Measurements from ENCODE around the gene UBN1. TPM values are rescaled to one million over a fixed set of nuclear protein-coding genes. Genes with fewer than 3 reads are reported as not detected.

Gene UBN1
- total and polyA plus RNA-seq, 3 donors from 2014 or later, result 88.1 to 115 (median 98.2) TPM

DNA sequence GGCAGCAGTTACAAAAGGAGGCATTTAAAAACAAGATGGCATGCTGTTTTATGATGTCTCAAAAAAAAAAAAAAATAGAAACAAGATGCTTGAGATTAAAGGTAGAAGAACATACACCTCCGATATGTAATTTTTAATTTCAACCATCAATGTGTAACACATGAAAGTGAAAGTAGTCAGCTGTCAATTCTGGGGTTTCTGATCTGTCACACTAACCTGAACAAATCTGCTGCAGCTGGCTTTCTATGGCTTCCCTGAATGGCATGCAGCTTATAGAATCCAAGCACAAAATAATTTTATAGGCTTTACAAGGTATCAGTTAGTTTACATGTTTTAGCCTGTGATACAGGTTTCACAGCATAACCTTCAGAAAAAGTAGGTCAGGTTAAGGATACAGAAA lies 13.7 kb upstream of the UBN1 start:
- Histone ChIP-seq H3K9me3 (no peaks in the 10 kb centered on the region), H3K27ac (no peak overlapping the region), H3K27me3 (no peaks in the 10 kb centered on the region), H3K4me1 (no peaks in the 10 kb centered on the region), H3K36me3 (ENCODE audit: low read depth, missing control alignments) (no peaks in the 10 kb centered on the region), H3K4me3 (no peak overlapping the region)
- DNase-seq, result no peak
- intact Hi-C loops (cut with DNase I; ENCODE audit: low total_unique reads), result no loop called here
- TF ChIP-seq POLR2A (IDR thresholded peaks at IDR 0.05), result no peak
- TF ChIP-seq, protein P1, sequence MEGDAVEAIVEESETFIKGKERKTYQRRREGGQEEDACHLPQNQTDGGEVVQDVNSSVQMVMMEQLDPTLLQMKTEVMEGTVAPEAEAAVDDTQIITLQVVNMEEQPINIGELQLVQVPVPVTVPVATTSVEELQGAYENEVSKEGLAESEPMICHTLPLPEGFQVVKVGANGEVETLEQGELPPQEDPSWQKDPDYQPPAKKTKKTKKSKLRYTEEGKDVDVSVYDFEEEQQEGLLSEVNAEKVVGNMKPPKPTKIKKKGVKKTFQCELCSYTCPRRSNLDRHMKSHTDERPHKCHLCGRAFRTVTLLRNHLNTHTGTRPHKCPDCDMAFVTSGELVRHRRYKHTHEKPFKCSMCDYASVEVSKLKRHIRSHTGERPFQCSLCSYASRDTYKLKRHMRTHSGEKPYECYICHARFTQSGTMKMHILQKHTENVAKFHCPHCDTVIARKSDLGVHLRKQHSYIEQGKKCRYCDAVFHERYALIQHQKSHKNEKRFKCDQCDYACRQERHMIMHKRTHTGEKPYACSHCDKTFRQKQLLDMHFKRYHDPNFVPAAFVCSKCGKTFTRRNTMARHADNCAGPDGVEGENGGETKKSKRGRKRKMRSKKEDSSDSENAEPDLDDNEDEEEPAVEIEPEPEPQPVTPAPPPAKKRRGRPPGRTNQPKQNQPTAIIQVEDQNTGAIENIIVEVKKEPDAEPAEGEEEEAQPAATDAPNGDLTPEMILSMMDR (IDR thresholded peaks at IDR 0.05), result no peak
- 93 to 97% methylated on average over 1 of the region's 1 CpG for WGBS, 2 donors

GRCh38 chr16:4836727-4837126 lies 10.6 kb upstream of the UBN1 start:
- Histone ChIP-seq H3K9me3 (no peaks in the 10 kb centered on the region), H3K27ac (no peak overlapping the region), H3K36me3 (ENCODE audit: low read depth, missing control alignments) (no peaks in the 10 kb centered on the region), H3K4me1 (no peaks in the 10 kb centered on the region), H3K27me3 (no peaks in the 10 kb centered on the region), H3K4me3 (no peak overlapping the region)
- no peak for DNase-seq
- 95 to 96% methylated on average over 2 of the region's 2 CpGs for WGBS, 2 donors
- intact Hi-C loops (cut with DNase I; ENCODE audit: low total_unique reads), result no loop called here
- TF ChIP-seq POLR2A (IDR thresholded peaks at IDR 0.05), result no peak
- TF ChIP-seq, protein P1 (IDR thresholded peaks at IDR 0.05), result no peak

DNA sequence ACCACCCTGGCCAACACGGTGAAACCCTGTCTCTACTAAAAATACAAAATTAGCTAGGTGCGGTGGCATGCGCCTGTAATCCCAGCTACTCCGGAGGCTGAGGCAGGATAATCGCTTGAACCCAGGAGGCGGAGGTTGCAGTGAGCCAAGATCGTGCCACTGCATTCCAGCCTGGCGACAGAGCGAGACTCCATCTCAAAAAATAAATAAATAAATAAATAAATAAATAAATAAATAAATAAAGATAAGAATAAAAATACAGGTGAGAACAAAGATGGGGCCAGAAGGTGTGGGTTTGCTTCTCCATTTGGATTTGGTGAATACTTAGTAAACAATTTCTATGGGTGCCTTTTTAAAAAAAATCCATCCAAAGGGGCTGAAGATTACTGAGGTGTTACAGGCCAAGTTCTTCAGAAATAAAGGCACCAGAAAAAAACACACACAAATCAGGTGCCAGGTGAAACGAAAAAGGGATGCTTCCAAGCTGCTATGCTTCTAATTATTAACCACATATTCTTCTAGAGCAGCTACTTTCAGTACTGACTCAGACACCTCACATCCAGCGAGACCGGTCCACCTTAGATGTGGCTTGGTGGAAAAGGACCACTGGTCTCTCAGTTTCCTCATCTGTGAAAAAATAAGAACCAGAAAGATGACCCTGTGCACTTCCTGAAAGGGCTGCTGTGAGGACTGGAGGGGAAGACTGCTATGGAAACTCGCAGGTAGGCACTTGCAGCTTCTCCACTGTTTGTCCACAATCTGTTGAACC lies 9.4 kb upstream of the UBN1 start:
- H3K36me3 ChIP-seq (ENCODE audit: low read depth, missing control alignments), result no peaks in the 10 kb centered on the region
- no peak overlapping the region for H3K4me3 ChIP-seq
- no peaks in the 10 kb centered on the region for H3K4me1 ChIP-seq
- TF ChIP-seq, protein P1 (IDR thresholded peaks at IDR 0.05), result no peak
- TF ChIP-seq POLR2A (IDR thresholded peaks at IDR 0.05), result no peak
- no peaks in the 10 kb centered on the region for H3K9me3 ChIP-seq
- no peaks in the 10 kb centered on the region for H3K27me3 ChIP-seq
- WGBS, 2 donors, result 92 to 96% methylated on average over 13 of the region's 13 CpGs
- H3K27ac ChIP-seq, result no peak overlapping the region
- no peak for DNase-seq
- intact Hi-C loops (cut with DNase I; ENCODE audit: low total_unique reads), result no loop called here

DNA sequence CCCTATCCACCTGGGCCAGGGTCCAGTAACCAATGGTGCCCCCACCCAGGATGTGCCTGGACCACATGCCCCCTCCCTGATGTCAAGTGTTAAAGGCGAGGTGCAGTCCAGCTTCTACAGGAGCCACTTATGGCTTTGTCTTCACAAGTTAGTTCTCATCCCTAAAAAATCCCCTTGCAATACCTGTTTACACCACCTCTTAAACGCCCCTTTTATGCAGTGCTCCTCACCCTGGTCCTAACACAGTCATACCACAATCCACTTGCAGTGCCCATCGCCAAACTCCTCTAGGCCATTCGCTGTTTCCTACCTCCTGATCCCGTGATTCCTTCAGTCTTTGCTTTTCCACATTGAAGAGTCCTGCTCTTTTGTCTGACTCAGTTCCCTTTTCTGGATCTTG lies 7.3 kb upstream of the UBN1 start:
- Histone ChIP-seq H3K36me3 (ENCODE audit: low read depth, missing control alignments) (no peaks in the 10 kb centered on the region), H3K27ac (no peak overlapping the region), H3K27me3 (no peaks in the 10 kb centered on the region), H3K9me3 (no peaks in the 10 kb centered on the region), H3K4me1 (no peaks in the 10 kb centered on the region), H3K4me3 (no peak overlapping the region)
- DNase-seq, result no peak
- TF ChIP-seq POLR2A (IDR thresholded peaks at IDR 0.05), result no peak
- TF ChIP-seq, protein P1 (IDR thresholded peaks at IDR 0.05), result no peak
- WGBS, 2 donors, result 90 to 93% methylated on average over 5 of the region's 5 CpGs
- intact Hi-C loops (cut with DNase I; ENCODE audit: low total_unique reads), result no loop called here

DNA sequence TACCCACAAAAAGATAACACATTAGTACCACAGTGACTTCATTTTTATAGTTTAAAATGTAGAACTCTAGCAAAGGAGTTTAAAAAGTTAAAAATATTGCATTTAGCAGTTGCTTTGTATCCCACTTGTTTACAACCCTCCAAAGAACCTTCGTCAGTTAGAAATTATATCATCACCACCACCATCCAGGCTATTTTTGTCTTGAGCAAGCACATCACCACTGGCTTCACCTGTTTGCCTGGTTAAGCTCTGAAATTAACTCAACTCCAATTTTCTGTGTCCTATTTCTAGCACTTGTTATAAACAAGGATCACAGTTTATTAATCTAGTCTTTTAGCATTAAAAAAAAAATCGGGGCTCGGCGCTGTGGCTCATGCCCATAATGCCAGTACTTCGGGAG lies 6.3 kb upstream of the UBN1 start:
- TF ChIP-seq, protein P1 (IDR thresholded peaks at IDR 0.05), result no peak
- TF ChIP-seq POLR2A (IDR thresholded peaks at IDR 0.05), result no peak
- Histone ChIP-seq H3K4me3 (no peak overlapping the region), H3K36me3 (ENCODE audit: low read depth, missing control alignments) (no peaks in the 10 kb centered on the region), H3K4me1 (peaks cover 1% of the 10 kb centered on the region), H3K27ac (no peak overlapping the region), H3K27me3 (no peaks in the 10 kb centered on the region), H3K9me3 (no peaks in the 10 kb centered on the region)
- intact Hi-C loops (cut with DNase I; ENCODE audit: low total_unique reads), result no loop called here
- 77 to 78% methylated on average over 5 of the region's 5 CpGs for WGBS, 2 donors
- no peak for DNase-seq

All from testis (tissue), 3 donors.